ENCODE data around the gene PEX3. TPM values are rescaled to one million over a fixed set of nuclear protein-coding genes. Genes with fewer than 3 reads are reported as not detected.

The PEX3 gene, protein sequence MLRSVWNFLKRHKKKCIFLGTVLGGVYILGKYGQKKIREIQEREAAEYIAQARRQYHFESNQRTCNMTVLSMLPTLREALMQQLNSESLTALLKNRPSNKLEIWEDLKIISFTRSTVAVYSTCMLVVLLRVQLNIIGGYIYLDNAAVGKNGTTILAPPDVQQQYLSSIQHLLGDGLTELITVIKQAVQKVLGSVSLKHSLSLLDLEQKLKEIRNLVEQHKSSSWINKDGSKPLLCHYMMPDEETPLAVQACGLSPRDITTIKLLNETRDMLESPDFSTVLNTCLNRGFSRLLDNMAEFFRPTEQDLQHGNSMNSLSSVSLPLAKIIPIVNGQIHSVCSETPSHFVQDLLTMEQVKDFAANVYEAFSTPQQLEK
- 18.8 TPM for total RNA-seq
- long read RNA-seq, transcript PEX3-201 (12 exons, 1,969 nt): major isoform, 28 of 35 reads
- long read RNA-seq, partial matches to known transcripts: 3 of 35 reads
- long read RNA-seq, other reads (novel, unspliced or antisense): 3 of 35 reads

DNA sequence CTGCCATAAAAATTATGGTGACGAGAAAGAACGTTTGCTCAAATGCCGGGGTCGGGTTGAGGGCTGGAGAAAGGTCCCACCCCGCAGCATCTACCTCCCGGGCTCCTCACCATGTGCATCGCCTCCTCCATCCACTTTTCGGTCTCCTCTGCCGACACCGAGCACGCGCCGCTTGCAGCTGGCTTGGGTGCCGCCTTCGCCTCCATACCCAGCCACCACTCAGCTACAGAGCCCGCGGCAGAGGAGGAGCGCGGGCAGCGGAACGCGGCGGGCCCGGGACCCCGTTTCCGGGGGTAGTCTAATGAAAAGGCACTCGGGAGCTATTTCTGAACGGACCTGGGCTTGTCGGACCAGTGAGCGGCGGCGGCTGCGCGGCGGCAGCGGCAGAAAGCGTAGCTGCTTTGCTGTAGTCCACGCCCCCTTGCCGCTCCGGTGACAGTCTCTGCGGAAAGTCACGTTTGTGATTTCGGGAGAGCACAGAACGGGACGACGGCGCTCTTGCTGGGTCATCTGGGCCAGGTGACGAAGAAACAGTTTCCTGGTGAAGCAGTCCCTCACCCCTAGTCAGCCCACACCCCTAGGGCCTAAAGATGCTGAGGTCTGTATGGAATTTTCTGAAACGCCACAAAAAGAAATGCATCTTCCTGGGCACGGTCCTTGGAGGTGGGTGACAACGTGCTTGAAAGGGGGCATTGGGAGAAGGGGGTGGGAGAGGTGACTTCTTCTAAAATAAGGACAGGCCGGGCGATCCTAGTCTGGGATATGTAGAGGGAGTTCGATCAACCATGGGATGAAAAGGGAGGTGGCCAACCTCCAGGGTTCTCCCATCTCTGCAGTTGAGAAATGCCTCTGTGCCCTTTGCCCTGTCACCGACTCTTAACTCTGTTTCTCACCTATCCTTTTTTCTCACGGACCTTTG is at the start of gene PEX3, which contains the start of gene ADAT2:
PEX3 (plus strand) TSS at position 353 of the 919 bp plus-strand sequence; CDS start at position 591, 238 bp downstream.
ADAT2 (minus strand) TSS at position 243 of the 919 bp plus-strand sequence; CDS start at position 206, 37 bp downstream.
- TF ChIP-seq, protein P1, sequence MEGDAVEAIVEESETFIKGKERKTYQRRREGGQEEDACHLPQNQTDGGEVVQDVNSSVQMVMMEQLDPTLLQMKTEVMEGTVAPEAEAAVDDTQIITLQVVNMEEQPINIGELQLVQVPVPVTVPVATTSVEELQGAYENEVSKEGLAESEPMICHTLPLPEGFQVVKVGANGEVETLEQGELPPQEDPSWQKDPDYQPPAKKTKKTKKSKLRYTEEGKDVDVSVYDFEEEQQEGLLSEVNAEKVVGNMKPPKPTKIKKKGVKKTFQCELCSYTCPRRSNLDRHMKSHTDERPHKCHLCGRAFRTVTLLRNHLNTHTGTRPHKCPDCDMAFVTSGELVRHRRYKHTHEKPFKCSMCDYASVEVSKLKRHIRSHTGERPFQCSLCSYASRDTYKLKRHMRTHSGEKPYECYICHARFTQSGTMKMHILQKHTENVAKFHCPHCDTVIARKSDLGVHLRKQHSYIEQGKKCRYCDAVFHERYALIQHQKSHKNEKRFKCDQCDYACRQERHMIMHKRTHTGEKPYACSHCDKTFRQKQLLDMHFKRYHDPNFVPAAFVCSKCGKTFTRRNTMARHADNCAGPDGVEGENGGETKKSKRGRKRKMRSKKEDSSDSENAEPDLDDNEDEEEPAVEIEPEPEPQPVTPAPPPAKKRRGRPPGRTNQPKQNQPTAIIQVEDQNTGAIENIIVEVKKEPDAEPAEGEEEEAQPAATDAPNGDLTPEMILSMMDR (IDR thresholded peaks at IDR 0.05): no peak
- H3K27me3 ChIP-seq: no peaks in the 10 kb centered on the region
- DNase-seq (peak; percentile 97), ATAC-seq (peak; percentile 99)
- peak within 1 kb of the TSS; percentile 73 for H3K27ac ChIP-seq
- peaks cover 5% of the 10 kb centered on the region for H3K36me3 ChIP-seq
- no peaks in the 10 kb centered on the region for H3K9me3 ChIP-seq
- H3K4me1 ChIP-seq: peaks cover 15% of the 10 kb centered on the region
- peak within 1 kb of the TSS; percentile 63 for H3K4me3 ChIP-seq
- intact Hi-C loops (cut with DNase I): no loop called here

DNA sequence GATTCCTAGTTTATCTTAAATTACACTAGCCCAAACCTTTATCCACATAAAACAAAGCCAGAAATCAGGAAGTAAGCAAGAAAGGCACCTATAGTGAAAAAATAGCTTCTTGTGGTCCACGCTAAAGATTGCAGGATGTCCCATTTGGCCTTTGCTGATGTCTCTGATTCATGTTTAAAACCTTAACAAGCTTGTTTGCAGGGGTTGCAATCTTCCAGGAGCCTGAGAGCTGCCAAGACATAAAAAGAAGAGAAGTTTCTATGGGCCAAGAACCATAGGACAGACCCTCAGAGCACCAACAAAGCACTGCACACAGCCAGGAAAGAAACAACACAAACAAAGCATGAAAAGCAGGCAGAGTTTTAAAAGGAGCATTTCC is 49.5 kb upstream of the PEX3 start:
- intact Hi-C loops (cut with DNase I): no loop called here

DNA sequence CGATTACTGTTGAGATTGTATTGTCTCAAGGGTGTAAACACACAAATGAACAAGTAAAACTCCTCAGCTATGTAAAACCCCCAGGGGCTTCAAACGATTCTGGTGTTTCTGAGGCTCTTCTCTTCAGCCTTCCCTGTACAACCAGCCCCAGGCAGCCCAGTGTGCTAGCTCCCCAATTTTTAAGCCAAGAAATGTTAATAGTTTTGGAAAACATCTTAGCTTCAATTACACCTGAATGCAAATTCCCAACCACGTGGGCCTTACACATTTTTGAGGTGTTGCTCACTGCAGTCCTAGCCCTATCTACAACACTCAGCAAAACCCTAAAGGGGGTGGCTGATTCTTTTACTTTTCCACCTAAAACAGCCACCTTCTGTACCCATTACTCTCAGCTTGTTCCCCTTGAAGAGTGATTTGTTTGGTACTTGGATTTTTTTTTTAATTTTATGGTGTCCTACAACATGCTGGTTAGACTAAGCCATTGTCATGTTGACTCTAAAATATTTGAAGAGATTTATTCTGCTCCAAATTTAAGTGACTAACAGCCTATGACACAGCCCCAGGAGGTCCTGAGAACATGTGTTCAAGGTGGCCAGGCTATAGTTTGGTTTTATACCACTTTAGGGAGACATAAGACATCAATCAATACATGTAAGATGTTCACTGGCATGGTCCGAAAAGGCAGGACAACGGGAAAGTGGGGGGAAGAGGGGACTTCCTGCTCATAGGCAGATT is 48.8 kb upstream of the PEX3 start:
- TF ChIP-seq, protein P1 (IDR thresholded peaks at IDR 0.05): no peak
- H3K9me3 ChIP-seq: no peaks in the 10 kb centered on the region
- peaks cover 8% of the 10 kb centered on the region for H3K4me1 ChIP-seq
- intact Hi-C loops (cut with DNase I): no loop called here
- no peak for DNase-seq
- H3K27me3 ChIP-seq: no peaks in the 10 kb centered on the region
- H3K27ac ChIP-seq: no peak overlapping the region
- ATAC-seq: no peak
- H3K4me3 ChIP-seq: no peak overlapping the region
- H3K36me3 ChIP-seq: no peaks in the 10 kb centered on the region

More for the DNA sequence above, 49.5 kb upstream of the PEX3 start:
- ATAC-seq (no peak), DNase-seq (no peak)
- peaks cover 8% of the 10 kb centered on the region for H3K4me1 ChIP-seq
- H3K36me3 ChIP-seq: no peaks in the 10 kb centered on the region
- peak overlapping the region; percentile 3 for H3K27ac ChIP-seq
- H3K4me3 ChIP-seq: no peak overlapping the region
- H3K9me3 ChIP-seq: no peaks in the 10 kb centered on the region
- TF ChIP-seq, protein P1 (IDR thresholded peaks at IDR 0.05): no peak
- H3K27me3 ChIP-seq: no peaks in the 10 kb centered on the region

DNA sequence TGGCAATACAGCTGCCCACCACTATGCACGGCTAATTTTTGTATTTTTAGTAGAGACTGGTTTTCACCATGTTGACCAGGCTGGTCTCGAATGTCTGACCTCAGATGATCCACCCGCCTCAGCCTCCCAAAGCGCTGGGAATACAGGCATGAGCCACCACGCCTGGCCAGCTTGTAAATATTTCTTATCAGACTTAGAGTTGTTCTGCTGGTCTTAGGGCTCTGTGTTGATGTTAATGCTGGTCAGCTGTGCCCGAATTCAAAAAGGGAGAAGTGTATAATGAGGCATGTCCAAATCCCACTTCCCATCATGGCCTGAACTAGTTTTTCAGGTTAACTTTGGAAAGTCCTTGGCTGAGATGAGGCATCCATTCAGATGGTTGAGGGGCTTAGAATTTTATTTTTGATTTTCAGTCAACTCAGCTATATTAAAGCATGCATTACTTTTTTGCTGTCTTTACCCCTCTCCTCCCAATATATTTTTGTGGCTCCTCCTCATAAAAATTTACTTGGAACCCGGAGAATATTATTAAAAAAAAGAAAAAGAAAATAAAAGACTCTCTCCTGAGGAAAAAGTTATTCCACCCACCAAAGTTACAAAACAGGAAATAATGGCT is 47.8 kb upstream of the PEX3 start:
- Histone ChIP-seq H3K27ac (no peak overlapping the region), H3K4me1 (peaks cover 8% of the 10 kb centered on the region), H3K36me3 (no peaks in the 10 kb centered on the region), H3K9me3 (no peaks in the 10 kb centered on the region), H3K27me3 (no peaks in the 10 kb centered on the region), H3K4me3 (no peak overlapping the region)
- TF ChIP-seq, protein P1 (IDR thresholded peaks at IDR 0.05): no peak
- DNase-seq (no peak), ATAC-seq (no peak)
- intact Hi-C loops (cut with DNase I): no loop called here
